Measurements from ENCODE around the gene HAPLN1. TPM values are rescaled to one million over a fixed set of nuclear protein-coding genes. Genes with fewer than 3 reads are reported as not detected.

Gene HAPLN1
- polyA plus RNA-seq, 1 of the 3 experiments (the other 2 are of a cell fraction) = 0.30 TPM

DNA sequence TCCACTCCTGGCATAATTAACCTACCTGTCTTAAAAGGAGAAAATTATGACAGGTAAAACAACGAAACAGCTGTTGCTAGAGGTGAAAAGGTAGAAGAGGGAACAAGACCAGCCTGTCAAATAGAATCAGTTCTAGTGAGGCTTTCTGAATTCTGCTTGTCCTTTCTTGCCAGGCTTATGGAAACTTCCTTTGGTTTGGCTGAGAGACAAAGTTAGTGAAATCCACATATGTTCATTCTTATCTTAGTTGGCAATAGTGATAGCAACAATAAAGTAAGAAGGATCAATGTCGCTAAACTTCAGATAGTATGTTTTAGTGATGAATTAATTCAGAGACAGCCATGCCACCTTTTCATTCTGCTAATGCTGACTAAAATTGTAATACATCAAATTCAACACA, 34.4 kb downstream of the HAPLN1 start:
- Histone ChIP-seq H3F3A (replicated peaks; ENCODE audit: insufficient read depth) (no peaks in the 10 kb centered on the region), H3K9me3 (no peaks in the 10 kb centered on the region), H3K4me1 (ENCODE audit: control insufficient read depth in 1 of 2, insufficient read depth in 2 of 2, low read depth in 1 of 2, low read length in 1 of 2) (no peaks in the 10 kb centered on the region; a peak in 1 of 4 replicates), H3K27me3 (ENCODE audit: insufficient read depth) (no peaks in the 10 kb centered on the region; the same call in 1 of the 2 replicates), H3K27ac (ENCODE audit: low read depth in 2 of 2, low read length in 1 of 2) (no peak overlapping the region), H3K4me2 (no peak overlapping the region), H2AFZ (ENCODE audit: low read depth) (no peak overlapping the region), H3K4me3 (ENCODE audit: low read depth in 2 of 2, low read length in 1 of 2) (no peak overlapping the region), H3K36me3 (replicated peaks in 1 of 2; ENCODE audit: control insufficient read depth in 1 of 2, insufficient read depth in 2 of 2, low read length in 1 of 2) (no peaks in the 10 kb centered on the region), H4K20me1 (ENCODE audit: insufficient read depth) (no peaks in the 10 kb centered on the region), H3K9me2 (no peaks in the 10 kb centered on the region), H3K9ac (no peak overlapping the region), H3K79me2 (ENCODE audit: insufficient read depth) (no peaks in the 10 kb centered on the region)
- no peak for TF ChIP-seq EZH2phosphoT487 (IDR thresholded peaks at IDR 0.05; ENCODE audit: borderline replicate concordance, low read depth)
- no peak for TF ChIP-seq SMC3 (IDR thresholded peaks at IDR 0.05; ENCODE audit: low read depth, low read length)
- TF ChIP-seq TCF12 (IDR thresholded peaks at IDR 0.05) = no peak
- TF ChIP-seq FOXJ3 (CRISPR knock-in tag; IDR thresholded peaks at IDR 0.05) = no peak
- no peak for TF ChIP-seq TAF1 (IDR thresholded peaks at IDR 0.05; ENCODE audit: borderline replicate concordance, low read depth, low read length)
- no peak for TF ChIP-seq RCOR1 (IDR thresholded peaks at IDR 0.05; ENCODE audit: low read length)
- DNase-seq = no peak
- WGBS (ENCODE audit: low lambda C conversion rate) = 49% methylated on average over 2 of the region's 2 CpGs
- POLR2A ChIA-PET = no interaction called here
- CTCF ChIA-PET = interaction anchor here (1.0 kb wide), 1 partner anchor 26 kb away, joined by 3 read pairs; no protein-coding TSS in a partner anchor

DNA sequence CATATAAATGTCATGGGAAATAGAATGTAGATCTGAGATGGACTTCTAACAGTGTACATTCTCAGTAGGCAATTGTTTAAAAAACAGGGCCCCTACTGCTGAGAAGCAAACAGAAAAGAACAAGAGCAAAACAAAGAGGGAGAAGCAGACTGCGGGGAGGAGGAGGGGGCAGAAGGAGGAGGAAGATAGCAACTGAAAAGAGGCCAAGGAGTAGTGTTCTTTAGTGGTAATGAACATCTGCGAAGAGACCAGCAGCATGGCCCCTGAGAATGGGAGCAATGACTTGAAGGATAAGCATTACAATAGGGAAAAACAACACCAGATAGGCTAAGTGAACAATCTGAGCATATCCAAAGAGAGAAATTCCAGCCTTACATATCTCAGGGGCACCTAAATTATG, 36.8 kb downstream of the HAPLN1 start:
- H3K4me2 ChIP-seq = no peak overlapping the region
- TF ChIP-seq MEF2A (IDR thresholded peaks at IDR 0.05; ENCODE audit: borderline replicate concordance, low read depth) (no peak), ELF1 (IDR thresholded peaks at IDR 0.05) (no peak), EZH2phosphoT487 (IDR thresholded peaks at IDR 0.05; ENCODE audit: borderline replicate concordance, low read depth) (no peak), RCOR1 (IDR thresholded peaks at IDR 0.05; ENCODE audit: low read length) (no peak), MXI1 (IDR thresholded peaks at IDR 0.05; ENCODE audit: low read depth, low read length) (no peak), RXRA (IDR thresholded peaks at IDR 0.05; ENCODE audit: borderline replicate concordance, low read depth) (no peak), NRF1 (IDR thresholded peaks at IDR 0.05; ENCODE audit: low read depth, low read length) (no peak), FOSL2 (IDR thresholded peaks at IDR 0.05; ENCODE audit: borderline replicate concordance, low read depth) (no peak), GATA2 (CRISPR knock-in tag; IDR thresholded peaks at IDR 0.05) (no peak), JUND (IDR thresholded peaks at IDR 0.05) (no peak), TCF12 (IDR thresholded peaks at IDR 0.05) (no peak)
- TF ChIP-seq, protein P1, sequence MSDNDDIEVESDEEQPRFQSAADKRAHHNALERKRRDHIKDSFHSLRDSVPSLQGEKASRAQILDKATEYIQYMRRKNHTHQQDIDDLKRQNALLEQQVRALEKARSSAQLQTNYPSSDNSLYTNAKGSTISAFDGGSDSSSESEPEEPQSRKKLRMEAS (IDR thresholded peaks at IDR 0.05; ENCODE audit: low read depth) = no peak
- TF ChIP-seq, protein P2, sequence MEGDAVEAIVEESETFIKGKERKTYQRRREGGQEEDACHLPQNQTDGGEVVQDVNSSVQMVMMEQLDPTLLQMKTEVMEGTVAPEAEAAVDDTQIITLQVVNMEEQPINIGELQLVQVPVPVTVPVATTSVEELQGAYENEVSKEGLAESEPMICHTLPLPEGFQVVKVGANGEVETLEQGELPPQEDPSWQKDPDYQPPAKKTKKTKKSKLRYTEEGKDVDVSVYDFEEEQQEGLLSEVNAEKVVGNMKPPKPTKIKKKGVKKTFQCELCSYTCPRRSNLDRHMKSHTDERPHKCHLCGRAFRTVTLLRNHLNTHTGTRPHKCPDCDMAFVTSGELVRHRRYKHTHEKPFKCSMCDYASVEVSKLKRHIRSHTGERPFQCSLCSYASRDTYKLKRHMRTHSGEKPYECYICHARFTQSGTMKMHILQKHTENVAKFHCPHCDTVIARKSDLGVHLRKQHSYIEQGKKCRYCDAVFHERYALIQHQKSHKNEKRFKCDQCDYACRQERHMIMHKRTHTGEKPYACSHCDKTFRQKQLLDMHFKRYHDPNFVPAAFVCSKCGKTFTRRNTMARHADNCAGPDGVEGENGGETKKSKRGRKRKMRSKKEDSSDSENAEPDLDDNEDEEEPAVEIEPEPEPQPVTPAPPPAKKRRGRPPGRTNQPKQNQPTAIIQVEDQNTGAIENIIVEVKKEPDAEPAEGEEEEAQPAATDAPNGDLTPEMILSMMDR (IDR thresholded peaks at IDR 0.05) = no peak
- TF ChIP-seq, protein P3, sequence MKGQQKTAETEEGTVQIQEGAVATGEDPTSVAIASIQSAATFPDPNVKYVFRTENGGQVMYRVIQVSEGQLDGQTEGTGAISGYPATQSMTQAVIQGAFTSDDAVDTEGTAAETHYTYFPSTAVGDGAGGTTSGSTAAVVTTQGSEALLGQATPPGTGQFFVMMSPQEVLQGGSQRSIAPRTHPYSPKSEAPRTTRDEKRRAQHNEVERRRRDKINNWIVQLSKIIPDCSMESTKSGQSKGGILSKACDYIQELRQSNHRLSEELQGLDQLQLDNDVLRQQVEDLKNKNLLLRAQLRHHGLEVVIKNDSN (IDR thresholded peaks at IDR 0.05; ENCODE audit: borderline replicate concordance, low read depth) = no peak
- H3K4me1 ChIP-seq (ENCODE audit: control insufficient read depth in 1 of 2, insufficient read depth in 2 of 2, low read depth in 1 of 2, low read length in 1 of 2) = no peaks in the 10 kb centered on the region; a peak in 1 of 4 replicates
- DNase-seq = no peak
- H3K9me2 ChIP-seq = no peaks in the 10 kb centered on the region
- H3K27ac ChIP-seq (ENCODE audit: low read depth in 2 of 2, low read length in 1 of 2) = no peak overlapping the region
- CTCF ChIA-PET = no interaction called here
- H3K9ac ChIP-seq = no peak overlapping the region
- H3K79me2 ChIP-seq (ENCODE audit: insufficient read depth) = no peaks in the 10 kb centered on the region
- no peaks in the 10 kb centered on the region for H4K20me1 ChIP-seq (ENCODE audit: insufficient read depth)
- H3K27me3 ChIP-seq (ENCODE audit: insufficient read depth) = no peaks in the 10 kb centered on the region; the same call in 1 of the 2 replicates
- POLR2A ChIA-PET = no interaction called here
- no peaks in the 10 kb centered on the region for H3K36me3 ChIP-seq (replicated peaks in 1 of 2; ENCODE audit: control insufficient read depth in 1 of 2, insufficient read depth in 2 of 2, low read length in 1 of 2)
- H3K9me3 ChIP-seq = no peaks in the 10 kb centered on the region
- H2AFZ ChIP-seq (ENCODE audit: low read depth) = no peak overlapping the region
- no peaks in the 10 kb centered on the region for H3F3A ChIP-seq (replicated peaks; ENCODE audit: insufficient read depth)
- 26% methylated on average over 2 of the region's 2 CpGs for WGBS (ENCODE audit: low lambda C conversion rate)
- no peak overlapping the region for H3K4me3 ChIP-seq (ENCODE audit: low read depth in 2 of 2, low read length in 1 of 2)

Data from SK-N-SH (cell line).